Measurements from ENCODE around the gene XCL1. TPM values are rescaled to one million over a fixed set of nuclear protein-coding genes. Genes with fewer than 3 reads are reported as not detected.
A peak's percentile ranks its signal among the peaks of the same experiment; 100 is the strongest.

XCL1 gene
- total and polyA plus RNA-seq, 10 of the 15 experiments (the other 5 are each of a cell fraction or from before 2014, with no cell fraction given), result 0.68 to 1,222 (median 12.2) TPM

- BruUV-seq (replicated peaks), result no TSS peak
- H3K9ac ChIP-seq (ENCODE audit: control insufficient read depth, insufficient read depth, low read length), result no peak overlapping the region
- FAIRE-seq, result no peak
- intact Hi-C loops (cut with micrococcal nuclease; ENCODE audit: unreplicated experiment) (loop anchor here (2.0 to 10.0 kb wide), 2 partner anchors 44 to 90 kb away; no protein-coding TSS in a partner anchor), in situ Hi-C loops (cut with MboI) (no loop called here)
- H3K36me3 ChIP-seq (ENCODE audit: control insufficient read depth in 2 of 2, insufficient read depth in 2 of 2, low read length in 1 of 2), result no peaks in the 10 kb centered on the region
- no peak overlapping the region for H2AFZ ChIP-seq (ENCODE audit: control insufficient read depth, low read depth, low read length)
- WGBS (ENCODE audit: insufficient coverage, insufficient replicate concordance, low lambda C conversion rate, missing lambda C conversion rate), result 4% methylated on average over 5 of the region's 5 CpGs
- H3K27ac ChIP-seq (ENCODE audit: control insufficient read depth, insufficient read depth), result no peak overlapping the region
- DNase-seq (ENCODE audit: low read depth, low spot score), result no peak
- no peaks in the 10 kb centered on the region for H4K20me1 ChIP-seq (ENCODE audit: control insufficient read depth, insufficient read depth)
- no peaks in the 10 kb centered on the region for H3K27me3 ChIP-seq (replicated peaks in 1 of 2; ENCODE audit: control insufficient read depth in 2 of 2, insufficient read depth in 2 of 2, low read length in 1 of 2)
- no peak overlapping the region for H3K4me2 ChIP-seq (ENCODE audit: control insufficient read depth, insufficient read depth)
- RAD21 ChIA-PET (ENCODE audit: unreplicated experiment), result interaction anchor here (0.7 to 8.0 kb wide), 29 partner anchors 11 to 536 kb away, joined by 3 to 218 read pairs (median 8); partner anchors contain the start of gene XCL2
- CTCF ChIA-PET, result interaction anchor here (0.8 to 5.3 kb wide), 28 partner anchors 10 to 212 kb away, joined by 3 to 28 read pairs (median 8); no protein-coding TSS in a partner anchor
- no peaks in the 10 kb centered on the region for H3K79me2 ChIP-seq (ENCODE audit: control insufficient read depth, insufficient read depth, low read length)
- H3K4me3 ChIP-seq, result no peak overlapping the region
- H3K4me1 ChIP-seq (ENCODE audit: control insufficient read depth, insufficient read depth, low read length), result no peaks in the 10 kb centered on the region; the same call in 1 of the 2 replicates
- SMC1A ChIA-PET (ENCODE audit: uncharacterized antibody, unreplicated experiment), result interaction anchor here (0.8 to 8.0 kb wide), 29 partner anchors 8 to 470 kb away, joined by 3 to 257 read pairs (median 9); partner anchors contain the start of genes XCL1 and XCL2
- peak; percentile 18 for ATAC-seq
- H3K9me3 ChIP-seq (replicated peaks; ENCODE audit: control insufficient read depth, insufficient read depth, low read length), result no peaks in the 10 kb centered on the region
- POLR2A ChIA-PET, result interaction anchor here (0.5 to 7.3 kb wide), 16 partner anchors 12 to 314 kb away, joined by 3 to 56 read pairs (median 5); no protein-coding TSS in a partner anchor
- TF ChIP-seq CHD1 (IDR thresholded peaks at IDR 0.05; ENCODE audit: low read depth, low read length) (no peak), KDM1A (IDR thresholded peaks at IDR 0.05; ENCODE audit: borderline replicate concordance) (no peak), SMARCA5 (IDR thresholded peaks at IDR 0.05) (0 out of 2 replicates have a peak, but pooled peaks have one; percentile 55), MTA2 (IDR thresholded peaks at IDR 0.05; ENCODE audit: low read depth) (no peak), MEF2A (IDR thresholded peaks at IDR 0.05; ENCODE audit: insufficient read depth, low read depth, low read length) (no peak), CBFB (IDR thresholded peaks at IDR 0.05; ENCODE audit: low read depth) (no peak), NR2F1 (conservative IDR thresholded peaks at IDR 0.05) (0 out of 2 replicates have a peak, but pooled peaks have one; percentile 6), CTCF (IDR thresholded peaks at IDR 0.05 in 2 of 3, conservative IDR thresholded peaks at IDR 0.05 in 1 of 3; ENCODE audit: control insufficient read depth in 2 of 3, extremely low read depth in 1 of 3, insufficient read depth in 1 of 3, low read depth in 3 of 3, low read length in 3 of 3) (no peak), ASH2L (IDR thresholded peaks at IDR 0.05; ENCODE audit: borderline replicate concordance, low read depth) (no peak), LARP7 (IDR thresholded peaks at IDR 0.05) (0 out of 2 replicates have a peak, but pooled peaks have one; percentile 44), ZZZ3 (IDR thresholded peaks at IDR 0.05; ENCODE audit: control insufficient read depth, insufficient read length, low read depth) (no peak), NRF1 (conservative IDR thresholded peaks at IDR 0.05; ENCODE audit: low read depth, low read length) (no peak), ETV6 (conservative IDR thresholded peaks at IDR 0.05 in 1 of 2, IDR thresholded peaks at IDR 0.05 in 1 of 2; ENCODE audit: borderline replicate concordance in 1 of 2, low read depth in 1 of 2) (no peak), YBX1 (IDR thresholded peaks at IDR 0.05) (0 out of 2 replicates have a peak, but pooled peaks have one; percentile 16), ATF7 (IDR thresholded peaks at IDR 0.05; ENCODE audit: low read depth) (peak; percentile 65), NKRF (conservative IDR thresholded peaks at IDR 0.05) (no peak), CREM (IDR thresholded peaks at IDR 0.05; ENCODE audit: low read depth) (no peak), TCF12 (IDR thresholded peaks at IDR 0.05; ENCODE audit: low read depth, low read length) (no peak), KLF5 (IDR thresholded peaks at IDR 0.05; ENCODE audit: partially characterized antibody) (no peak), TBL1XR1 (IDR thresholded peaks at IDR 0.05; ENCODE audit: low read depth, low read length) (no peak)
These were observed 21.6 kb upstream of the XCL1 start for GRCh38 chr1:168554603-168555483.
